Transverse colon (tissue), 4 donors: Measurements from ENCODE around the gene NAA35. TPM values are rescaled to one million over a fixed set of nuclear protein-coding genes. Genes with fewer than 3 reads are reported as not detected.
A peak's percentile ranks its signal among the peaks of the same experiment; 100 is the strongest.

Source experiments
- DNase-seq: peaks from one replicate; pipeline ENCODE4 v3.0.0-alpha.2; 2019
- H3K27ac ChIP-seq, 4 donors: fragments of 200-600 bp; sonication (generic); 2 replicates each; pipeline ENCODE4 v1.5.1; 2016 to 2018; ENCODE audit warnings: inconsistent platforms in 4 of 4
- H3K27me3 ChIP-seq: fragments of 200-600 bp; sonication (generic); 2 replicates; pipeline ENCODE4 v1.5.1; 2017; ENCODE audit warnings: inconsistent platforms
- H3K36me3 ChIP-seq, 4 donors: fragments of 200-600 bp; sonication (generic); 2 replicates each; pipeline ENCODE4 v1.5.1; 2017 to 2019; ENCODE audit warnings: inconsistent platforms in 4 of 4
- H3K4me1 ChIP-seq, 4 donors: fragments of 200-600 bp; sonication (generic); 2 replicates each; pipeline ENCODE4 v1.5.1; 2017 to 2020; ENCODE audit warnings: inconsistent platforms in 4 of 4
- H3K4me3 ChIP-seq, 4 donors: fragments of 200-600 bp; sonication (generic); 1 replicate in 1 of 4; 2 replicates in 3 of 4; pipeline versions ENCODE4 v1.5.1 to v1.6.1; 2017 to 2019; ENCODE audit warnings: inconsistent platforms in 4 of 4
- H3K9me3 ChIP-seq, 2 donors: fragments of 200-600 bp; sonication (generic); 2 replicates each; pipeline ENCODE4 v1.5.1; 2017 to 2019; ENCODE audit warnings: inconsistent platforms in 2 of 2
- CTCF ChIP-seq, 5 experiments: fragments of 200-600 bp in 3 of 5; fragments of 450-650 bp in 2 of 5; sonication (generic) in 3 of 5; IDR thresholded peaks; 1 replicate in 2 of 5; 2 replicates in 3 of 5; pipeline ENCODE4 v1.5.1; 2016 to 2017; ENCODE audit warnings: antibody characterized with exemption in 5 of 5, inconsistent platforms in 3 of 5, mild to moderate bottlenecking in 2 of 5, moderate library complexity in 1 of 5
- EP300 ChIP-seq: sonication (generic); formaldehyde crosslinking; IDR thresholded peaks from one replicate; pipeline ENCODE4 v1.6.1; 2017; ENCODE audit warnings: antibody characterized with exemption, low read depth
- POLR2A ChIP-seq: fragments of 450-650 bp; IDR thresholded peaks from one replicate; pipeline ENCODE4 v1.6.1; 2016; ENCODE audit warnings: antibody characterized with exemption, mild to moderate bottlenecking, moderate library complexity
- POLR2AphosphoS5 ChIP-seq, 3 donors: sonication (generic); formaldehyde crosslinking; IDR thresholded peaks; one replicate each; pipeline ENCODE4 v1.6.1; 2016; ENCODE audit warnings: antibody characterized with exemption in 3 of 3
- WGBS, 2 donors: methylation state at CpG; one replicate each; pipeline ENCODE4 v1.1.5; 2018; ENCODE audit warnings: low coverage in 1 of 2; 5-methylcytosine and 5-hydroxymethylcytosine counted together
- in situ Hi-C, 4 donors: fragments of 200-750 bp; cut with MboI; loops; one replicate each; pipeline versions ENCODE4 v1.15.0 to v1.15.1; 2017; ENCODE audit warnings: low sequenced_read_pairs in 3 of 4, low pct_ligation_motif_present in 1 of 4, low pct_unique_long_range_greater_than_20kb in 1 of 4
- intact Hi-C: fragments of 100-400 bp; cut with DNase I; formaldehyde crosslinking; loops from one replicate; pipeline ENCODE4 v1.15.1; 2023; ENCODE audit warnings: low total_unique reads
- total RNA-seq, 4 donors: library from RNA; depleted of rRNA; stranded (reverse); fragments of >200 nt; gene quantifications; one replicate each; pipeline ENCODE4 v1.1.0, GENCODE V29; 2016

Gene NAA35
- total RNA-seq, 4 donors from 2014 or later, result 24.7 to 51.5 (median 34.5) TPM

GRCh38 chr9:85899388-85899787, 41.6 kb upstream of the NAA35 start:
- Histone ChIP-seq H3K36me3 (no peaks in the 10 kb centered on the region), H3K27me3 (no peaks in the 10 kb centered on the region), H3K27ac (no peak overlapping the region), H3K9me3 (no peaks in the 10 kb centered on the region), H3K4me1 (no peaks in the 10 kb centered on the region), H3K4me3 (no peak overlapping the region)
- intact Hi-C loops (no loop called here), in situ Hi-C loops (no loop called here)
- no peak for TF ChIP-seq CTCF (IDR thresholded peaks at IDR 0.05)
- no peak for TF ChIP-seq EP300
- TF ChIP-seq POLR2A, result no peak
- TF ChIP-seq POLR2AphosphoS5 (IDR thresholded peaks at IDR 0.05), result no peak
- 95% methylated on average over 16 of the region's 16 CpGs; no CpG with 5 or more reads in 1 of the 2 donors for WGBS, 2 donors
- no peak for DNase-seq

- H3K27me3 ChIP-seq, result no peaks in the 10 kb centered on the region
- in situ Hi-C loops (no loop called here), intact Hi-C loops (no loop called here)
- TF ChIP-seq CTCF (IDR thresholded peaks at IDR 0.05) (peak; percentile 26 to 56 (median 43)), EP300 (no peak)
- no peaks in the 10 kb centered on the region for H3K36me3 ChIP-seq
- no peaks in the 10 kb centered on the region for H3K9me3 ChIP-seq
- no peak overlapping the region for H3K4me3 ChIP-seq
- no peak overlapping the region for H3K27ac ChIP-seq
- peak; percentile 30 for DNase-seq
- no peaks in the 10 kb centered on the region for H3K4me1 ChIP-seq
- WGBS, 2 donors, result 56 to 58% methylated on average over 9 of the region's 9 CpGs
Observed at GRCh38 chr9:85900504-85901201, 40.3 kb upstream of the NAA35 start.

GRCh38 chr9:85904975-85905374, 36.0 kb upstream of the NAA35 start:
- in situ Hi-C loops (no loop called here), intact Hi-C loops (no loop called here)
- no peak overlapping the region for H3K4me3 ChIP-seq
- no peaks in the 10 kb centered on the region for H3K4me1 ChIP-seq
- H3K36me3 ChIP-seq, result no peaks in the 10 kb centered on the region
- 95% methylated on average over 2 of the region's 2 CpGs for WGBS, 2 donors
- no peaks in the 10 kb centered on the region for H3K9me3 ChIP-seq
- no peak overlapping the region for H3K27ac ChIP-seq
- H3K27me3 ChIP-seq, result no peaks in the 10 kb centered on the region
- DNase-seq, result no peak
- no peak for TF ChIP-seq POLR2A

- WGBS, 2 donors, result 50% methylated on average over 1 of the region's 1 CpG; no CpG with 5 or more reads in 1 of the 2 donors
- no peak overlapping the region for H3K4me3 ChIP-seq
- H3K27ac ChIP-seq, result no peak overlapping the region
- H3K4me1 ChIP-seq, result no peaks in the 10 kb centered on the region
- H3K27me3 ChIP-seq, result no peaks in the 10 kb centered on the region
- intact Hi-C loops, result no loop called here
- H3K36me3 ChIP-seq, result no peaks in the 10 kb centered on the region
- H3K9me3 ChIP-seq, result no peaks in the 10 kb centered on the region
- in situ Hi-C loops, result no loop called here
- no peak for DNase-seq
- TF ChIP-seq POLR2AphosphoS5 (IDR thresholded peaks at IDR 0.05) (no peak), CTCF (IDR thresholded peaks at IDR 0.05) (no peak)
Observed at GRCh38 chr9:85905957-85906356, 35.0 kb upstream of the NAA35 start.

GRCh38 chr9:85909390-85909789, 31.6 kb upstream of the NAA35 start:
- no peak overlapping the region for H3K27ac ChIP-seq
- no peak for DNase-seq
- in situ Hi-C loops, result no loop called here
- H3K27me3 ChIP-seq, result no peaks in the 10 kb centered on the region
- intact Hi-C loops, result no loop called here
- WGBS, 2 donors, result 42 to 74% methylated on average over 1 of the region's 1 CpG
- H3K9me3 ChIP-seq, result no peaks in the 10 kb centered on the region
- TF ChIP-seq EP300, result no peak
- no peak overlapping the region for H3K4me3 ChIP-seq
- no peaks in the 10 kb centered on the region for H3K36me3 ChIP-seq
- H3K4me1 ChIP-seq, result no peaks in the 10 kb centered on the region
